ENCODE results near the gene ARNT2.

ARNT2 gene

DNA sequence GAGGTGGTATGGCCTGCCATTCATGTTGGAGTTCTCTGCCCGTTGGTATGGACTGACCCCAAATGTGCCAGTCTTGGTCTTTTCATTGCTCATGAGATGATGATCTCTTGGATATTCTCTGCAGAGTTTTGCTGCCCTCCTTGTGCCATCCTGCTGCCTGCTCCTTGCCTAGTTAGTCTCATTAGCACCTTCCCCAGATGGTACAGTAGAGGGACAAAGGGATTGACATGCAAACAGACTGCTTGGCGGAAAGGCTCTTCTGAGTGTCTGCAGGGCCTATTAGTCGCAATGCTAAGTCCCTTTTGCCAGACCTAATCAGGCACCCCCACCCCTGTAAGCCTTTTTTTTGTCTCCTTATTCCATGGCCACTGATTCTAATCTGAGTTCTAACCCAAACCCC is 90.6 kb downstream of the ARNT2 start:
- in situ Hi-C loops (cut with MboI; ENCODE audit: low sequenced_read_pairs, unreplicated experiment): no loop called here
- no peak for DNase-seq (ENCODE audit: low spot score)
- TF ChIP-seq, protein P1, sequence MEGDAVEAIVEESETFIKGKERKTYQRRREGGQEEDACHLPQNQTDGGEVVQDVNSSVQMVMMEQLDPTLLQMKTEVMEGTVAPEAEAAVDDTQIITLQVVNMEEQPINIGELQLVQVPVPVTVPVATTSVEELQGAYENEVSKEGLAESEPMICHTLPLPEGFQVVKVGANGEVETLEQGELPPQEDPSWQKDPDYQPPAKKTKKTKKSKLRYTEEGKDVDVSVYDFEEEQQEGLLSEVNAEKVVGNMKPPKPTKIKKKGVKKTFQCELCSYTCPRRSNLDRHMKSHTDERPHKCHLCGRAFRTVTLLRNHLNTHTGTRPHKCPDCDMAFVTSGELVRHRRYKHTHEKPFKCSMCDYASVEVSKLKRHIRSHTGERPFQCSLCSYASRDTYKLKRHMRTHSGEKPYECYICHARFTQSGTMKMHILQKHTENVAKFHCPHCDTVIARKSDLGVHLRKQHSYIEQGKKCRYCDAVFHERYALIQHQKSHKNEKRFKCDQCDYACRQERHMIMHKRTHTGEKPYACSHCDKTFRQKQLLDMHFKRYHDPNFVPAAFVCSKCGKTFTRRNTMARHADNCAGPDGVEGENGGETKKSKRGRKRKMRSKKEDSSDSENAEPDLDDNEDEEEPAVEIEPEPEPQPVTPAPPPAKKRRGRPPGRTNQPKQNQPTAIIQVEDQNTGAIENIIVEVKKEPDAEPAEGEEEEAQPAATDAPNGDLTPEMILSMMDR (IDR thresholded peaks at IDR 0.05; ENCODE audit: borderline replicate concordance, control extremely low read depth, extremely low read depth, insufficient read depth, missing control alignments): no peak

DNA sequence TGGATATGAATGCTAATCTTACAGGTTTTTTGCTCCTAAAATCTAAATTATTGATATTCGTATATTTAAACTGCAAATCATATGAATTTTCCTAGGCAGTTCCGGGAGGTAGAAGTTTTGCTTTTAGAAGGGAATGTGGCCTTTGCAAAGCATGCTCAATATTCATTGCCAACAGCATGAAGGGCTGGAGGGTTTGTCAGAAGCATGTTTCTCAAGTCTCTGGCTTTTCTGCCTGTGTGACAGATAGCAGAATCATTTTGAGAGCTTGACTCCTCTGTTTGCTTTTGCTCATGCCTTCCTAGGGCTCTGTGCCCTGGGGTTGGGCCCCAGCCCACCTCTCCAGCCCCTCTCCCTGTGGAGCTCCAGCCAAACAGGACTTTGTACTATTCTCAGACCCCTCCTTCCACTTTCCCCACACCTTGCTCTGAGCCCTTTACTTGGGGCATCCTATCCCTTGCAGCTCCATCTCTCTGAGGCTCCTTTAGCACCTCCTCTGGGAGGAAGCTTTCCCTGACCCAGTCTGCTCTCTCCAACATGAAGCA is 91.3 kb downstream of the ARNT2 start:
- TF ChIP-seq, protein P1 (IDR thresholded peaks at IDR 0.05; ENCODE audit: borderline replicate concordance, control extremely low read depth, extremely low read depth, insufficient read depth, missing control alignments): no peak
- in situ Hi-C loops (cut with MboI; ENCODE audit: low sequenced_read_pairs, unreplicated experiment): no loop called here
- DNase-seq (ENCODE audit: low spot score): no peak

DNA sequence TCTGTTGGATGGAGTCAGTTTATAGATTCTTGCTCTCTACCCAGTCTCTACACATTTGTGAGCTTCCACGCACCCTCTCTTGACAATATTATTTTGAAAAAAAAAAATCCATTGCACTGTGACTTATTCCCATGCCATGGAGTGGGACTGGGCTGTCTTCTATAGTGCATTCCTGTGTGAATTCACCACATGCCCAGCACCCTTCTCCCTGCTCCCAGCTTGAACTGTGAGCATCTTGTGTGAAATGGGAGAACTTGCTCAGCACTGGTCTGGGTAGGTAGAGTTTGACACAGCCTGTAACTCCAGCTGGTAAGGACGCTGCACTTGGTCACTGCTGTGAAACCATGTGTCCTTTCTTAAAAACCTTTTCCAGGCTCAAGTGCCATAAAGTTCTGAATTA is 91.9 kb downstream of the ARNT2 start:
- in situ Hi-C loops (cut with MboI; ENCODE audit: low sequenced_read_pairs, unreplicated experiment): no loop called here
- TF ChIP-seq, protein P1 (IDR thresholded peaks at IDR 0.05; ENCODE audit: borderline replicate concordance, control extremely low read depth, extremely low read depth, insufficient read depth, missing control alignments): no peak
- no peak for DNase-seq (ENCODE audit: low spot score)

DNA sequence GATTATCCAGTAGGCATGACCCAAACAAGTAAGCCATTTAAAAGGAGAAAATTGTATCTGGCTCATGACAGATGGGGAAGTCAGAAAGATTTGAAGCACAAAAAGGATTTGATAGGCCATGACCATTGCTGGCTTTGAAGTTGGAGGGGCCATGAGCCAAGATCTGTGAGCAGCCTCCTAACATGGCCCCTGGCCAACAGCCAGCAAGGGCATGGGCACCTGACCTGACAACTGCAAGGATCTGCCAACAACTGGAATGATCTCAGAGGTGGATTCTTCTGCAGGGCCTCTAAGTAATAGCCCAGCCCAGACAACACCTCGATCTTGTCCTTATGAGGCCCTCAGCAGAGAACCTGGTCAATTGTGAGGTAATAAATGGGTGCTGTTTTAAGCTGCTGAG is 93.0 kb downstream of the ARNT2 start:
- in situ Hi-C loops (cut with MboI; ENCODE audit: low sequenced_read_pairs, unreplicated experiment): no loop called here
- DNase-seq (ENCODE audit: low spot score): no peak
- TF ChIP-seq, protein P1 (IDR thresholded peaks at IDR 0.05; ENCODE audit: borderline replicate concordance, control extremely low read depth, extremely low read depth, insufficient read depth, missing control alignments): no peak

DNA sequence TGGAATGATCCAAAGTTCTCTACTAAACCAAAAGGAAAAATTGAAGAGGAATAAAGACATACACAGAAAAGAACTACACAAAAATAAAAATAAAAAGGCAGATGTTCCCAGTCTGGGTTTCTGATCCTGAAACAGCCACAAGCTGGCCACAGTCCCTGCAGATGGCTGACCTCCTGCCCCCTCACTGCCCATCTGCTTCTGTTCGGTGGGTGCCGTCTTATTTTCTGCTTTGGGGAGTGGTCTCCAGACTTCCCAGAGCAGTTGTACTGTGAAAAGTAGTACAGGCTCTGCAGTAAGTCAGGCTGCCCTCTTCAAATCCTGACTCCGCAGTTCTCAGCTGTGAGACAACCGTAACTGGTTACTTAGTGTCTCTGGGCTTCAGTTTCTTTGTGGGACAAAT is 94.5 kb downstream of the ARNT2 start:
- TF ChIP-seq, protein P1 (IDR thresholded peaks at IDR 0.05; ENCODE audit: borderline replicate concordance, control extremely low read depth, extremely low read depth, insufficient read depth, missing control alignments): no peak
- DNase-seq (ENCODE audit: low spot score): no peak
- in situ Hi-C loops (cut with MboI; ENCODE audit: low sequenced_read_pairs, unreplicated experiment): no loop called here

DNA sequence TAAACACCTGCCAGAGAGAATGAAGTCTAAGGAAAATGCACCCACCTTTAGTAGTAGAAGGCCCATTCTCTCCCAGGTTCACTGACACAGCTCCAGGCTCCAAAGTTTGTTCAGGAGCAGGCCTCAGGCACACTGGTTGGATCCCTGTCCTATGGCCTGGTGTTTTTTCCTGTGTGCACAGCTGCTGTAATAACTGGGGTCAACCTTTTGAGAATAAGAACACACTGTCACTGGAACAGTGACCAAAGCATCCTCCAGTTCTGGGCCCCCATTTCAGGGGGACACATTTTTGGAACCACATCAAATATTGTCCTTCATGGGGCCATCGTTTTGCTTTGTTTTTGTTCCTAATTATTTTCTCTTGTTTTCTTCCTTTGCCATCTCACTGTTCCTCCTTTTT is 95.8 kb downstream of the ARNT2 start:
- TF ChIP-seq, protein P1 (IDR thresholded peaks at IDR 0.05; ENCODE audit: borderline replicate concordance, control extremely low read depth, extremely low read depth, insufficient read depth, missing control alignments): no peak
- in situ Hi-C loops (cut with MboI; ENCODE audit: low sequenced_read_pairs, unreplicated experiment): no loop called here
- DNase-seq (ENCODE audit: low spot score): no peak

DNA sequence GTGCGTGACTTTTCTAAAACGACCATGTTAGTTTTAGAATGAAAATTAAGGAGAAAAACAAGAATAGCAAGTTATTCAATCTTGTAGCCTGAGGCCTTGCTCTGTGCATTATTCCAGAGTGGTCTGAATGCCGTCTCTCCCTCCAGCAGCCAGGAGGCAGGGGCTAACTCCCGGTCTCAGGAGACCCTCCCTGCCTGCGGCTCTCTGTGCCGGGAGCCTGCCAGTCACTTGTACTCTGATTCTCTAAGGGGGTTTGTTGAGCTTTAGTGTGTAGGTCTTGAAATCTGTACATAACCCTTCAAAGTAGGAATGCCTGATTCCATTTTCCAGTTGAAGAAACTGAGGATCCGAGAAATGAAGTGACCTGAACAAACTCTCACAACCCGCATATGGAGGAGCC is 97.3 kb downstream of the ARNT2 start:
- in situ Hi-C loops (cut with MboI; ENCODE audit: low sequenced_read_pairs, unreplicated experiment): no loop called here
- TF ChIP-seq, protein P1 (IDR thresholded peaks at IDR 0.05; ENCODE audit: borderline replicate concordance, control extremely low read depth, extremely low read depth, insufficient read depth, missing control alignments): no peak
- DNase-seq (ENCODE audit: low spot score): no peak

Data from GM13976 (cell line).